ELF-1 (cell line): ENCODE measurements around the gene EXOC4.
"Not testable (repeated sequence)": the region's sequence is repeated elsewhere in the genome, so short reads cannot be mapped to it uniquely, and the experiment has no call there.

ENCODE experiments used
- DNase-seq: peaks from one replicate; pipeline ENCODE4 v3.0.0-alpha.2; 2016; ENCODE audit warnings: low read depth, low spot score

Gene EXOC4

GRCh38 chr7:133614251-133614650 is 361.4 kb downstream of the EXOC4 start:
- no peak for DNase-seq

GRCh38 chr7:133618970-133619369 is 366.1 kb downstream of the EXOC4 start:
- DNase-seq, result no peak

DNA sequence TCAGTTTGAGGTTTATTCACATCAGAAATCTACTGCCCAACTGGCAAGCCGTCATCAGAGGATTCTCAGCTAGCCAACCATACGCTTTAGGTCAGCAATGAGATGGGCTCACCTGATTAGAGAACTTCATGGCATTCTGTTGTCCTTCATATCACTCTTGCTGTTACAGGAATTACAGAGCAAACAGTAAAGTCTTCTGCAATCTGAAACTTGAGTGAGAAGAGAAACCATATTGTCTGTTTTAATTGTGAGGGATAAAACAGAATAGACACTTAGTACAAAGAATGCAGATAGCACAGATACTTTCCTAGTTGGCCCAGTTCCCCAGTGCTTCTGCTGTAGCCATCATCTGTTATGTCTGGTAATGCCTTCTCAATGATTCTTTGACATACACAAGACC is 366.6 kb downstream of the EXOC4 start:
- DNase-seq, result no peak

- DNase-seq, result no peak
Measured at GRCh38 chr7:133623721-133624120, 370.8 kb downstream of the EXOC4 start.

DNA sequence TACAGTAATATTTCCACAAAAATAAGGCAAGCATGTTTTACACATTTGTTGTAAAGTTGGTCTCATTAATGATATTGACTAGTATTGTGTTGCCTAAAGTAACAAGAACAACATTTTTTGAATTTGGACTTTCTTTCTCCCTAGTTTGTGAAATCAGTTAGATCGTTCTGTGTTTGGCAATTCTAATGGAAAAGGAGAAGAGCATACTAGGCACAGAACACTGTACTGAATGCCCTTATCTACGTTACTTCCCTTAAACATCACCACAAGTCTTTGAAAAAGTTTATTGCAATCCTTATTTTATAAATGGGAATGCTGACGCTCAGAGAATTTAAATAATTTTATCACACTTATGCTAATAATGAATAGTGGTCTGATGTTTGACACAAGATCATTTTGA is 372.2 kb downstream of the EXOC4 start:
- no peak for DNase-seq

- no peak for DNase-seq
Measured at GRCh38 chr7:133629701-133630100, 376.8 kb downstream of the EXOC4 start.

DNA sequence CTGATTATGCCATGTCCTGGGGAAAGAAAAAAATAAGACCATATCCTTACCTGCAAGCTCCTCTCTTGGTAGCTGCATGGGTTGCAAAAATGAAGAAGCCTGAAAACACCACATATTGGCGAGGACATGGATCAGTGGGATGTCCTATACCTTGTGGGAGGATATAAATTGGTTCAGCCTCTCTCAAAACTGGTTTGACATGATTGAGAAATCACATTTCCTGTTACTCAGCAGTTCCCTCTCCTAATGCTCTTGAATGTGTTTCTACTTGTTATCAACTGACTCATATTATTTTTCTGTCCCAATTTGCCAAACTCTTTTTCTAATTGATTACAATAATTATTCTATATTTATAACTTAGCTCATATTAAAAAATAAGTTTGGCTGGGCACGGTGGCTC is 380.2 kb downstream of the EXOC4 start:
- DNase-seq, result no peak

DNA sequence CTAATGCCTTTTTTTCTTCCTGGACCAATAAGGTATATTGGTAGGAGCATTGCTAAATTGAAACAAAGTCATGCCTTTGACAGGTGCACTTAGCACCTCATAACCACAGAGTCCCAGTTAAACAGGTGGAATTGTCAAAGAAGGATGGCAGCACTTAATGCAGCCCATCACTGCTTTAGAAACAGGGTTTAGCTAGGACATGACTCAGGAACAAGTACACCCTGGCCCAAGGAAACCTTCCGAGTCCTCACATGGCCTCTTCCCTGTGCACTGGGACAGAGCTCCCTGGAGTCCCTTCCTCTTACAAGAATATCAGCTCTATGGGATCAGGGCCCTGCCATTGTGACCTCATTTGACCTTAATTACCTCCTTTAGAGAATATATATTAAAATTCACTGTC is 382.7 kb downstream of the EXOC4 start:
- DNase-seq, result no peak

GRCh38 chr7:133638857-133639256 is 386.0 kb downstream of the EXOC4 start:
- DNase-seq, result no peak

DNA sequence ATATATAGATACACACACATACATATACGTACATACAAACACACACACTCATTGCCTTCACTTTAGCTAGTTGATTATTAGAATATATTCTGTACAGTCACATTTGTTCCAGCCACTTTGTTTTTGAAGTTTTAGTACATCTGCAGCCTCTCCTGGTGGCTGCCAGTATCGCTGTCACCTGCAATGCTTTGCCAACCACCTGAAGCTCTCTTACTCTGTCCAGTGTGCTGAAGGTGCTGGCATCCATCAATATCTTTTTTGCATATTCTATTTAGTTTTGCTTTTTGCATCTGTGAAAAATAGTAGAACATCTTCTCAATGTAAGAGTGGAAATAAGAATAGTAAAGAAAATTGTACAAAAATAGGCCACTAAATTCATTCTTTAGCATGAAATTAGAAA is 388.6 kb downstream of the EXOC4 start:
- DNase-seq, result no peak

GRCh38 chr7:133642907-133643306 is 390.0 kb downstream of the EXOC4 start:
- no peak for DNase-seq

- not testable (repeated sequence) for DNase-seq
Measured at GRCh38 chr7:133643652-133644051, 390.8 kb downstream of the EXOC4 start.

GRCh38 chr7:133645884-133646391 is 393.1 kb downstream of the EXOC4 start:
- DNase-seq, result no peak

DNA sequence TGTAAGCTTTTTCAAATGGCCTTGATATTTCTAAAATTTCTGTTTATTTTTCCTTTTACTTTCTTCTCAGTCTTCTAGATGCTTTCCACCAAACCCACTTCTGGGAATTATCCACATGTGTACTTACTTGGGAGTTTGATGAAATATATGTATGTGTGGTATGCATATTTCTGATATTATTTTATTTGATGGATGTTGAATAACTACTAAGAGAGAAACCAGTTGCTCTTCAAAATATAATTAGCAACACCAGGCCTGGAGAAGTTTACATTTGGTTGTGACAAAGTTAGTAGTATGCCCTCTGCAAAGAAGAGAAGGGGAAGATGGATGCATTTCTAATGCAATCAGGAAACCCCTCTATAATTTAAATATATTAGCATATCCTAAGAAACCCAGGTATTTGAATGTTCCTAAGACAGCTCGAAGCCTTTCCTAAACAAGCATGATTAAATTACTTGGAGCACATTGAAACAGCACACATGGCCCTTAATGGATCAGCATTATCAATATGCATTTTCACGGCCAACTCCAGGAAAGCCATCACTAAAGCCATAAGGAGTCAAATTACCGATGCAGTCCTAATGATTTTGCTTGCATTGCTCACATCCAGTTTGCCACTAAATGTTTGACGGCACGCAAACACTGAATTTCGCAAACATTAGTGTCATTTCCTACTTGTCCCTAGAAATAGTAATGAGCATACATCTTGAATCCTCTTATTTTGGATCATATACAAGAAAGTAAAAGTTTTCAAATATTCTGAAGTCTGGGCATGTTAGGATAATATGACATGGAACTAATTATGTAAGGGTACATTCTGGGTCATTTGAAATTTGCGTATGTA is 393.8 kb downstream of the EXOC4 start:
- DNase-seq, result no peak

- no peak for DNase-seq
Measured at GRCh38 chr7:133649593-133649992, 396.7 kb downstream of the EXOC4 start.

- DNase-seq, result no peak
Measured at GRCh38 chr7:133650069-133650468, 397.2 kb downstream of the EXOC4 start.

- DNase-seq, result no peak
Measured at GRCh38 chr7:133650487-133651300, 397.8 kb downstream of the EXOC4 start.

GRCh38 chr7:133652547-133652946 is 399.7 kb downstream of the EXOC4 start:
- DNase-seq, result no peak

DNA sequence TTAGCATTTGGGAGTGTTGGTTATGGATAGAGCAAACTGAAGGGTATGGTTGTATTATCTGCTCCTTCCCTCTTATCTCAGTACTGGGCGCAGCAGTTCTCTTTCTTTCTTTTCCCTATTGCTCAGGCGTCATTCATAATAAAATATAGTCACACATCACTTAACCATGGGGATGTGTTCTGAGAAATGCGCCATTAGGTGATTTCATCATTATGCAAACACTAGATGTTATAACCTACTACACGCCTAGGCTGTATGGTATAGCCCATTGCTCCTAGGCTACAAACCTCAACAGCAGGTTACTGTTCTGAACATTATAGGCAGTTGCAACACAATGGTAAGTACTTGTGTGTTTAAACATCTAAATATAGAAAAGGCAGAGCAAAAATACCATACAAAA is 401.7 kb downstream of the EXOC4 start:
- DNase-seq, result no peak

GRCh38 chr7:133662276-133662675 is 409.4 kb downstream of the EXOC4 start:
- no peak for DNase-seq

- DNase-seq, result no peak
Measured at GRCh38 chr7:133662830-133663229, 410.0 kb downstream of the EXOC4 start.

DNA sequence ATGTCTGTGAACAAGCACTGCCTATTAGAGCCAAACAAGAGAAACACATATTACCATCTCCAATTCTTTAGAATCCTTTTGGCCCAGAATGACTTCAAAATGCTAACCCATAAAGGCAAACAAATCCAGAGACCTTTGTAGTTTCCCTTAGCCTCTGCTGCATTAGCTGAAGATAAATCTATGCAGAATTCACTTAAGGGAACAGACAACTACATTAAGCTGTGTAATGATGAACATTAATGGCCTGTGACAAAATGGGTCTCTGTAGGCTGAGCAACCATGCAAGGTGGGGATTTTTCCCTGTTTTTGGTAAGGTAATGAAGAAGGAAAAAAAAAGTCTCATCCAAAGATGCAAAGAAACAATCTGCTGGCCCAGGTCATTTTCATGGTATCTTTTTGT is 411.6 kb downstream of the EXOC4 start:
- no peak for DNase-seq
